ENCODE measurements around the gene ARID5B. TPM values are rescaled to one million over a fixed set of nuclear protein-coding genes. Genes with fewer than 3 reads are reported as not detected.

The ARID5B gene
- total and polyA plus RNA-seq, 2 donors (not counting 1 experiment from before 2014, with no cell fraction given): 118 to 145 TPM

DNA sequence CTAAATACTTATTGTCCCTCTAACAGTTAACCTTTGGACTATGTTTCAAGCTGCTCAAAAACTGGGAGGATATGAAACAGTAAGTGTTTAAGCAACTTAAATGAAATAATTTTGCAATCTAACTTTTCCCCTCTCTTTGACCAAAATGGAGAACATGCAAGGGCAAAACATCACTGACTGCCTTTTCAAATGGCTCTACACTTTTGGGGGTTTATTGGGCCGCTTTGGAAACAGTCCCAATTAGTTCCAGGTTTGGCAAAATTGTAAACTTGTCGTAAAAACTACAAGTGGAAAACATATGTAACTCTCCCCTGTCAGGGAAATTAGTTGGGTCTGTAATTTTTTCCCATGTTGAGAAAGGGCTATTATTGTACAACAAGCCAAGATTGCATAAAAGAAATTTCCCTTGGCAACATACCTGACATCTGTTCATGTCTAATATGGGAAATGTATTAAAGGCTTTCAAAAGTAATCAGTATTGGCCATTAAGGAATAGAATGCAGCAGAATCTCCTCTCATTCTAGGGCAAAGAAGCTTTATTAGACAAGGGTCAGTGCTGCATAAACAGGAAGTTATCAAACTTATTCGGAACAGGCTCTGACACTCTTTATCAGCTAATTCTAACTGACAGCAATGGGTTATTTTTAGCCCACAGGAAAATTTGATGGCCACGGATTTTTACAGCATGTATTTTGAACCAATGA lies 157.9 kb downstream of the ARID5B start:
- H3K27ac ChIP-seq (ENCODE audit: insufficient read depth, low read length): no peak overlapping the region
- H3K36me3 ChIP-seq (ENCODE audit: control insufficient read depth, insufficient read depth, low read length): peaks cover 20% of the 10 kb centered on the region
- H3K4me1 ChIP-seq (ENCODE audit: control insufficient read depth, extremely low read depth, insufficient read depth, low read length): peaks cover 28% of the 10 kb centered on the region
- H3K4me2 ChIP-seq (ENCODE audit: extremely low read depth, insufficient read depth, low read length): peak overlapping the region; percentile 30
- TF ChIP-seq, protein P1, sequence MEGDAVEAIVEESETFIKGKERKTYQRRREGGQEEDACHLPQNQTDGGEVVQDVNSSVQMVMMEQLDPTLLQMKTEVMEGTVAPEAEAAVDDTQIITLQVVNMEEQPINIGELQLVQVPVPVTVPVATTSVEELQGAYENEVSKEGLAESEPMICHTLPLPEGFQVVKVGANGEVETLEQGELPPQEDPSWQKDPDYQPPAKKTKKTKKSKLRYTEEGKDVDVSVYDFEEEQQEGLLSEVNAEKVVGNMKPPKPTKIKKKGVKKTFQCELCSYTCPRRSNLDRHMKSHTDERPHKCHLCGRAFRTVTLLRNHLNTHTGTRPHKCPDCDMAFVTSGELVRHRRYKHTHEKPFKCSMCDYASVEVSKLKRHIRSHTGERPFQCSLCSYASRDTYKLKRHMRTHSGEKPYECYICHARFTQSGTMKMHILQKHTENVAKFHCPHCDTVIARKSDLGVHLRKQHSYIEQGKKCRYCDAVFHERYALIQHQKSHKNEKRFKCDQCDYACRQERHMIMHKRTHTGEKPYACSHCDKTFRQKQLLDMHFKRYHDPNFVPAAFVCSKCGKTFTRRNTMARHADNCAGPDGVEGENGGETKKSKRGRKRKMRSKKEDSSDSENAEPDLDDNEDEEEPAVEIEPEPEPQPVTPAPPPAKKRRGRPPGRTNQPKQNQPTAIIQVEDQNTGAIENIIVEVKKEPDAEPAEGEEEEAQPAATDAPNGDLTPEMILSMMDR (conservative IDR thresholded peaks at IDR 0.05 in 1 of 2, IDR thresholded peaks at IDR 0.05 in 1 of 2; ENCODE audit: low read depth in 1 of 2, low read length in 2 of 2): no peak
- TF ChIP-seq EZH2 (IDR thresholded peaks at IDR 0.05; ENCODE audit: low read length, missing control alignments): no peak
- no peak overlapping the region for H3K4me3 ChIP-seq (replicated peaks in 1 of 4; ENCODE audit: control extremely low read depth in 1 of 4, insufficient read depth in 1 of 4, low read depth in 3 of 4, low read length in 4 of 4)
- DNase-seq (ENCODE audit: low read depth in 2 of 2): no peak
- no peak overlapping the region for H2AFZ ChIP-seq (ENCODE audit: low read length)
- H3K9me3 ChIP-seq (ENCODE audit: control insufficient read depth, insufficient read depth, low read depth, low read length): no peaks in the 10 kb centered on the region
- H3K79me2 ChIP-seq (ENCODE audit: control insufficient read depth, insufficient read depth, low read length): peaks cover 94% of the 10 kb centered on the region
- no peaks in the 10 kb centered on the region for H3K27me3 ChIP-seq (ENCODE audit: control insufficient read depth, insufficient read depth, low read length)
- no peaks in the 10 kb centered on the region for H4K20me1 ChIP-seq (ENCODE audit: control insufficient read depth, extremely low read depth, insufficient read depth, low read length)
- no peak overlapping the region for H3K9ac ChIP-seq (ENCODE audit: insufficient read depth, low read length)

DNA sequence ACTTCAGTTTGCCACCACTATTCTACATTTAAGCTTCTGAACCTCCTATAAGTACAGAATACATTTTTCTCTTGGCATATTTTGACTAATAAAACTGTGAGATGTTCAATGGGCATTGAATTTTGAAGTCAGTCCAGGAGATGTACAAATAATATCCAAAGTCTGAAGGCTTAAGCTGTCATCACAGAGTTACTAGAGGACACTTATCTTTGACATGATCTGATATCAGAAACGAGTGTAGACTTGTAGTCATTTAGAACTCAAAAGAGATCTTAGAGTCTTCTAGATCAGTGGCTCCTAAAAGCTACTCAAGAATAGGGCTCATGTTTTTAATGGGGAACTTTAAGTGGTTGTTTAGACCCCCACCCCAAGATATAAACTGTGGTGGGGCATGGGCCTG lies 160.5 kb downstream of the ARID5B start:
- Histone ChIP-seq H3K27me3 (ENCODE audit: control insufficient read depth, insufficient read depth, low read length) (no peaks in the 10 kb centered on the region), H3K36me3 (ENCODE audit: control insufficient read depth, insufficient read depth, low read length) (peaks cover 22% of the 10 kb centered on the region), H3K79me2 (ENCODE audit: control insufficient read depth, insufficient read depth, low read length) (peaks cover 88% of the 10 kb centered on the region), H3K9ac (ENCODE audit: insufficient read depth, low read length) (no peak overlapping the region), H3K4me1 (ENCODE audit: control insufficient read depth, extremely low read depth, insufficient read depth, low read length) (peaks cover 21% of the 10 kb centered on the region), H2AFZ (ENCODE audit: low read length) (no peak overlapping the region), H3K4me2 (ENCODE audit: extremely low read depth, insufficient read depth, low read length) (no peak overlapping the region), H3K9me3 (ENCODE audit: control insufficient read depth, insufficient read depth, low read depth, low read length) (no peaks in the 10 kb centered on the region), H3K27ac (ENCODE audit: insufficient read depth, low read length) (peak overlapping the region; percentile 4), H3K4me3 (replicated peaks in 1 of 4; ENCODE audit: control extremely low read depth in 1 of 4, insufficient read depth in 1 of 4, low read depth in 3 of 4, low read length in 4 of 4) (no peak overlapping the region), H4K20me1 (ENCODE audit: control insufficient read depth, extremely low read depth, insufficient read depth, low read length) (no peaks in the 10 kb centered on the region)
- no peak for DNase-seq (ENCODE audit: low read depth in 2 of 2)
- TF ChIP-seq EZH2 (IDR thresholded peaks at IDR 0.05; ENCODE audit: low read length, missing control alignments): no peak
- TF ChIP-seq, protein P1 (conservative IDR thresholded peaks at IDR 0.05 in 1 of 2, IDR thresholded peaks at IDR 0.05 in 1 of 2; ENCODE audit: low read depth in 1 of 2, low read length in 2 of 2): no peak

DNA sequence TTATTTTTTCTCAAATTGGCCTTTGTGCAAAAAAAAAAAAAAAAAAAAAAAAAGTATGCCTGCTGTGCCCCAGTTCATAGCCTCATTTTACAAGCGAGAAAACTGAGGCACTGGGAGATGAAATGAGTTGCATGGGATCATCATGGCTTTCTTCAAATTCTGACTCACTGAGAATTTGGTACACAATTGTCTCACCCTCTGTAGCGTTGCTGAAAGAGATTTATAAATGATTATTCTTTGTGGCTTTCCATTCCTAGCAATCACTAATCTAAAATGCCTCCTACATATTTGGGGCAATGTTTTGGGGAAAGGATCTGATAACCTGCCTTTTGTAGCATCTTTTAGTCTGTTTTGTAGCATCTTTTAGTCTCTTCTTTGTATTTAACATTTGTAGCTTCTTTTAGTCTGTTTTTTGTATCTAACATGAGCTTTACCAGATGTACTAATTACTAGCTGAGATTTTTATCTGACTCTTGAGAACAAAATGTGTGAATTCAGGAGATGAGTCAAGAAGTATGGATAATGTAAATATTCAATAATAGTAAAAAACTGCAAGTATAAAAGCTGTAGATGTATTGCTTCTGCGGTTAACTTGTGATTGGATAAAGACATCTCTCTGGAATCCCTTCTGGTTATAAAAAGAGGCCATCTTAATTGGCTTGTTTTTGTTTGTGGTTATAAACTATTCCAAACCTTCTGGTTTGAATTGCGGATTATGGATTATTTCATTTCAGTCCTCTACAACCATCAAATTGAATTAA lies 161.4 kb downstream of the ARID5B start:
- DNase-seq (ENCODE audit: low read depth in 2 of 2): peak in 1 of 2 donors; percentile 56
- Histone ChIP-seq H3K4me3 (replicated peaks in 1 of 4; ENCODE audit: control extremely low read depth in 1 of 4, insufficient read depth in 1 of 4, low read depth in 3 of 4, low read length in 4 of 4) (no peak overlapping the region), H3K4me2 (ENCODE audit: extremely low read depth, insufficient read depth, low read length) (peak overlapping the region; percentile 16), H3K4me1 (ENCODE audit: control insufficient read depth, extremely low read depth, insufficient read depth, low read length) (peaks cover 18% of the 10 kb centered on the region), H2AFZ (ENCODE audit: low read length) (no peak overlapping the region), H3K36me3 (ENCODE audit: control insufficient read depth, insufficient read depth, low read length) (peaks cover 27% of the 10 kb centered on the region), H3K79me2 (ENCODE audit: control insufficient read depth, insufficient read depth, low read length) (peaks cover 87% of the 10 kb centered on the region), H3K27me3 (ENCODE audit: control insufficient read depth, insufficient read depth, low read length) (no peaks in the 10 kb centered on the region), H3K9me3 (ENCODE audit: control insufficient read depth, insufficient read depth, low read depth, low read length) (no peaks in the 10 kb centered on the region), H4K20me1 (ENCODE audit: control insufficient read depth, extremely low read depth, insufficient read depth, low read length) (no peaks in the 10 kb centered on the region), H3K9ac (ENCODE audit: insufficient read depth, low read length) (no peak overlapping the region), H3K27ac (ENCODE audit: insufficient read depth, low read length) (peak overlapping the region; percentile 32)
- TF ChIP-seq, protein P1 (conservative IDR thresholded peaks at IDR 0.05 in 1 of 2, IDR thresholded peaks at IDR 0.05 in 1 of 2; ENCODE audit: low read depth in 1 of 2, low read length in 2 of 2): no peak
- no peak for TF ChIP-seq EZH2 (IDR thresholded peaks at IDR 0.05; ENCODE audit: low read length, missing control alignments)

Data from fibroblast of lung (primary cell).